ENCODE results near the gene PCDH9.
"Not testable (repeated sequence)": the region's sequence is repeated elsewhere in the genome, so short reads cannot be mapped to it uniquely, and the experiment has no call there.

Gene PCDH9

DNA sequence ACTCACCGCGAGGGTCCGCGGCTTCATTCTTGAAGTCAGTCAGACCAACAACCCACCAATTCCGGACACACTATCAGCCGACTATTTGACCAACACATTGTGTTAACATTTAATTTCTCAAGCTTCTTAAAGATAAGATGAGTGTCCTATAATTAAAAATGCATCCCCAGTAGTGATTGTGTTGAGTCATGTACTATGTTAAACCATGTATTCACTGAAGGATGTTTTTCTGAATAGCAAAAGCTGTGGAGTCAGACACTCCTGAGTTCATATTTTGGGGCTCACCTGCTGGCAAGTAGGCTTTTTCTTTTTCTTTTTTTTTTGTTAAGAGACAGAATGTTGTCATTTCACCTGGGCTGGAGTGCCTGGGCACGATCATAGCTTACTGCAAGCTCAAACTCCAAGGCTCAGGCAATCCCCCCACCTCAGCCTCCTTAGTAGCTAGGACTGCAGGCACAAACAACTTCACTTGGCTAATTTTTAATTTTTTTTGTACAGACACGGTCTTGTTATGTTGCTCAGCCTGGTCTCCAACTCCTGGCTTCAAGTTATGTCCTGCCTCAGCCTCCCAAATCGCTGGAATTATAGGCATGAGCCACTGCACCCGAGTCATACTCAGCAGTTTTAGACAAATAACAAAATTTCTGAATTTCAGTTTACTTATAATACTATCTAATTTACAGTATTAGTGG, 606.9 kb downstream of the PCDH9 start:
- no peak overlapping the region for H3K4me3 ChIP-seq (ENCODE audit: control insufficient read depth, low read depth, low read length)
- TF ChIP-seq, protein P1, sequence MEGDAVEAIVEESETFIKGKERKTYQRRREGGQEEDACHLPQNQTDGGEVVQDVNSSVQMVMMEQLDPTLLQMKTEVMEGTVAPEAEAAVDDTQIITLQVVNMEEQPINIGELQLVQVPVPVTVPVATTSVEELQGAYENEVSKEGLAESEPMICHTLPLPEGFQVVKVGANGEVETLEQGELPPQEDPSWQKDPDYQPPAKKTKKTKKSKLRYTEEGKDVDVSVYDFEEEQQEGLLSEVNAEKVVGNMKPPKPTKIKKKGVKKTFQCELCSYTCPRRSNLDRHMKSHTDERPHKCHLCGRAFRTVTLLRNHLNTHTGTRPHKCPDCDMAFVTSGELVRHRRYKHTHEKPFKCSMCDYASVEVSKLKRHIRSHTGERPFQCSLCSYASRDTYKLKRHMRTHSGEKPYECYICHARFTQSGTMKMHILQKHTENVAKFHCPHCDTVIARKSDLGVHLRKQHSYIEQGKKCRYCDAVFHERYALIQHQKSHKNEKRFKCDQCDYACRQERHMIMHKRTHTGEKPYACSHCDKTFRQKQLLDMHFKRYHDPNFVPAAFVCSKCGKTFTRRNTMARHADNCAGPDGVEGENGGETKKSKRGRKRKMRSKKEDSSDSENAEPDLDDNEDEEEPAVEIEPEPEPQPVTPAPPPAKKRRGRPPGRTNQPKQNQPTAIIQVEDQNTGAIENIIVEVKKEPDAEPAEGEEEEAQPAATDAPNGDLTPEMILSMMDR (conservative IDR thresholded peaks at IDR 0.05; ENCODE audit: control insufficient read depth, insufficient read depth, low read depth, low read length): no peak
- no peak for DNase-seq (ENCODE audit: low read depth)

DNA sequence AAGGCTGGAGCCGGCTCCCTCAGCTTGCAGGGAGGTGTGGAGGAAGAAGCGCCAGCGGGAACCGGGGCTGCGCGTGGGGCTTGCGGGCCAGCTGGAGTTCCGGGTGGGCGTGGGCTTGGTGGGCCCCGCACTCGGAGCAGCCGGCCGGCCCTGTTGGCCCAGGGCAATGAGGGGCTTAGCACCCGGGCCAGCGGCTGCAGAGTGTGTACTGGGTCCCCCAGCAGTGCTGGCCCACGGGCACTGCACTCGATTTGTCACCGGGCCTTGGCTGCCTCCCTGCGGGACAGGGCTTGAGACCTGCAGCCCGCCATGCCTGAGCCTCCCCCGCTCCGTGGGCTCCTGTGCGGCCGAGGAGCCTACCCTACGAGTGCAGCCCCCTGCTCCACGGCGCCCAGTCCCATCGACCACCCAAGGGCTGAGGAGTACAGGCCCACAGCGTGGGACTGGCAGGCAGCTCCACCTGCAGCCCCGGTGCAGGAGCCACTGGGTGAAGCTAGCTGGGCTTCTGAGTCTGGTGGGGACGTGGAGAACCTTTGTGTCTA, 608.2 kb downstream of the PCDH9 start:
- H3K4me3 ChIP-seq (ENCODE audit: control insufficient read depth, low read depth, low read length); DNase-seq (ENCODE audit: low read depth): not testable (repeated sequence)

DNA sequence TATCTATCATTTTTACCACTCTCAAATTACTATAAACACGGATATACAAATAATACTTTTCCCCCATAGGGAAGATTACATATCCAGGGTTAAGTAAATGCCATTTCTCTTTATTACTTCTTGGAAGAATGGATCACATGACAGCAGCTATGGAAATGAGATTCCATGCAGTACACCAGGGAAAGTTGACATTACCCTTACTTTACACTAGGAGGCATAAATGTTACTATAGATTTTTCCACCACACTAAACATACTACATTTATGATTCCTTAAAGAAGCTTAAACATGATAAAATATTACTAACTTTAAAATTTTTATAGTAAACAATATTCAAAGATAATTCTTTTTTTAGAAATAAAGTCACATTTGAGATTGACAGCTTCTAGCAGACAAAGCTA, 611.4 kb downstream of the PCDH9 start:
- H3K4me3 ChIP-seq (ENCODE audit: control insufficient read depth, low read depth, low read length): no peak overlapping the region
- peak; percentile 58 for DNase-seq (ENCODE audit: low read depth)
- TF ChIP-seq, protein P1 (conservative IDR thresholded peaks at IDR 0.05; ENCODE audit: control insufficient read depth, insufficient read depth, low read depth, low read length): peak; percentile 52

DNA sequence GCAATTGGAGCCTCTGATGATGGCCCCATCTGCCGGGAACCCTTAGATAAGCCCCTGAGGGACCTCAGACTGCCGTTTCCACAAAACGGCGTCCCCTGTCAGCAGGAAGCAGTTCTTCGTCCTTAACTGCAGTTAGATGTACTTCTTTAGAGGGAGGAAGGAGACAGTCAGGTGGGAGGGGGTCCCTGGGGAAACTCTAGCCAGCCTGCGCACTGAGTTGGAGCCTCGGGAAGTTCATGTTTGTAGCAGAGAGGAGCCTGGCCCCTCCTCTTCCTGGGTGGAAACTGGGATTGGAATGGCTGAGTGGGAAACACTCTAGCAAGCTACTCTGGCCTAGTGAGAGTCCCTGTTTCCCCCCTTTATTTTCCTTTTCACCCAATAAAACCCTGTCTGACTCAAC, 612.4 kb downstream of the PCDH9 start:
- DNase-seq (ENCODE audit: low read depth): no peak
- TF ChIP-seq, protein P1 (conservative IDR thresholded peaks at IDR 0.05; ENCODE audit: control insufficient read depth, insufficient read depth, low read depth, low read length): no peak
- no peak overlapping the region for H3K4me3 ChIP-seq (ENCODE audit: control insufficient read depth, low read depth, low read length)

DNA sequence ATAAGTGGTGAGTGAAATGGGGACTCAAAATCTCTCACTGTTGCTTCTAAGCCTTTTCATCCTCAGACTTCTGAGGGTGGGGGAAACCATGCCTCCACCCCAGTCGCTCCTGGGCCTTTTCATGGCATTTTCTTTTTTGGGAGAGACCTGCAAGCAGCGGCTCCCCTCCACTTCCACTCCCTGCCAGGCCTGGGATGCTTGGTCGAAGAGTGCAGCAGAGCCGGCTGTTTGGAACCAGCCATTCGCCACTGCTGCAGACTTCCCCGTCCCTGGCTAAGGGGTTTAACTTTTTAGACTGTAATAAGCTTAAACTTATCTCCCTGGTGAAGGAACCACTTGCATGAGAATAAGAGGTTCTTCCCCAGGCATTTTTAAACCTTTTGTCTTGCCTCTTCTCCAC, 617.2 kb downstream of the PCDH9 start:
- TF ChIP-seq, protein P1 (conservative IDR thresholded peaks at IDR 0.05; ENCODE audit: control insufficient read depth, insufficient read depth, low read depth, low read length): no peak
- DNase-seq (ENCODE audit: low read depth): no peak
- H3K4me3 ChIP-seq (ENCODE audit: control insufficient read depth, low read depth, low read length): no peak overlapping the region

DNA sequence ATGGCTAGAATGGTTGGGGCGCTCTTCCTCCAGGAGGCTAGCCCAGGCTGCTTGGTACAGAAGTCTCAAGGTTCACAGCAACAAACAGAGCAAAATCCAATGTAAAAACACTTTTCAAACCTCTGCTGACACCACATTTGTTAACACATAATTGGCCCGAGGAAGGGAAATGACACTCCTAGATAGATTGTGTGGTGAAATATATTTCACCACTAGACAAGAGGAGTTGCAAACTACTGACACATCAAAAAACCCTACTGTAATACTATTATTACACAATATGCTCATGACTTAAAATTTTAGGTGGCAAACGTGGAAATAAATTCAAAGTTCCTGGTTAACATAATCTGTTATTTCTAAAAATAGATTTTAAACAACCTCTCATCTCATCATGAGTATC, 643.6 kb downstream of the PCDH9 start:
- no peak overlapping the region for H3K4me3 ChIP-seq (ENCODE audit: control insufficient read depth, low read depth, low read length)
- peak; percentile 20 for DNase-seq (ENCODE audit: low read depth)
- TF ChIP-seq, protein P1 (conservative IDR thresholded peaks at IDR 0.05; ENCODE audit: control insufficient read depth, insufficient read depth, low read depth, low read length): no peak

DNA sequence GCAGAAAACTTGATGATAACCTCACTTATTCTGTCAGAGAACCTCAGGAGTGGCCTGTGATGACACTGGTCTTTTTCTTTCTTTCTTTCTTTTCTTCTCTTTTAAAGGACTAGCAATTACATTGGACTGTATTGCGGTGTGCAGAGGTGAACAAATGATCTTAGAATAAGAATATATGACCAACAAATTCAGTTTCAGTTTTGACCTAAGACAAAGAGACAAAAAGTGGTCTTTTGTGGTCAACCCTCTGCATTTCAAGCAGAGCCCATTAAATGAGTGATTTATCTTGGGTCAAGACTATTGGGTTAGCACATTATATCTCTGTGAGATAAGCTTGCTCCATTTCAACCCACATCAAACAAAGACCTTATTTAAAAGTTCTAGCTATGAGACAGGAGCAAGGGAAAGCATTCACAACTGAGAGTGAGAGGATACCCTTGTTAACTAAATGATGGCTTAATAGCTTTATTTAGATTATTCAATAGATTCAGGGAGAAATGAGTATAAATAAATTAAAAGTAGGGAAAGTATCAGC, 644.4 kb downstream of the PCDH9 start:
- DNase-seq (ENCODE audit: low read depth): no peak
- TF ChIP-seq, protein P1 (conservative IDR thresholded peaks at IDR 0.05; ENCODE audit: control insufficient read depth, insufficient read depth, low read depth, low read length): no peak
- no peak overlapping the region for H3K4me3 ChIP-seq (ENCODE audit: control insufficient read depth, low read depth, low read length)
